HG03108 (cell line): ENCODE measurements around the gene LIPG.
"Not testable (repeated sequence)": the region's sequence is repeated elsewhere in the genome, so short reads cannot be mapped to it uniquely, and the experiment has no call there.

ENCODE experiments used
- ATAC-seq: cut with Tn5 transposase; IDR thresholded peaks from one replicate; pipeline ENCODE4 v1.9.1; 2021; ENCODE audit warnings: moderate library complexity; ENCODE audit not compliant: unreplicated experiment

Gene LIPG

GRCh38 chr18:49561289-49562193 lies at the start of gene LIPG:
LIPG (plus strand) TSS chr18:49562057; CDS start chr18:49562309, 252 bp downstream.
- ATAC-seq: peak; percentile 57

GRCh38 chr18:49512876-49513275 lies 49.0 kb upstream of the LIPG start:
- ATAC-seq: not testable (repeated sequence)

- no peak for ATAC-seq
Observed at GRCh38 chr18:49514577-49514976, 47.3 kb upstream of the LIPG start.

GRCh38 chr18:49515003-49515402 lies 46.9 kb upstream of the LIPG start:
- ATAC-seq: not testable (repeated sequence)

- no peak for ATAC-seq
Observed at GRCh38 chr18:49515516-49515915, 46.3 kb upstream of the LIPG start.

- no peak for ATAC-seq
Observed at GRCh38 chr18:49517483-49517882, 44.4 kb upstream of the LIPG start.

- no peak for ATAC-seq
Observed at GRCh38 chr18:49519101-49519971, 42.5 kb upstream of the LIPG start.

GRCh38 chr18:49520661-49521145 lies 41.2 kb upstream of the LIPG start:
- ATAC-seq: no peak

GRCh38 chr18:49521216-49521835 lies 40.5 kb upstream of the LIPG start:
- no peak for ATAC-seq

- ATAC-seq: not testable (repeated sequence)
Observed at GRCh38 chr18:49523580-49524093, 38.2 kb upstream of the LIPG start.

- ATAC-seq: no peak
Observed at GRCh38 chr18:49524349-49524748, 37.5 kb upstream of the LIPG start.

GRCh38 chr18:49524951-49525350 lies 36.9 kb upstream of the LIPG start:
- ATAC-seq: no peak

GRCh38 chr18:49525981-49526380 lies 35.9 kb upstream of the LIPG start:
- ATAC-seq: no peak

GRCh38 chr18:49527631-49528327 lies 34.1 kb upstream of the LIPG start:
- ATAC-seq: no peak

GRCh38 chr18:49529596-49529995 lies 32.3 kb upstream of the LIPG start:
- no peak for ATAC-seq

GRCh38 chr18:49531678-49532153 lies 30.1 kb upstream of the LIPG start:
- ATAC-seq: no peak

- ATAC-seq: no peak
Observed at GRCh38 chr18:49534846-49535601, 26.8 kb upstream of the LIPG start.

- no peak for ATAC-seq
Observed at GRCh38 chr18:49537232-49537896, 24.5 kb upstream of the LIPG start.

GRCh38 chr18:49544362-49544761 lies 17.5 kb upstream of the LIPG start:
- ATAC-seq: no peak
